Measurements from ENCODE around the gene HMGB3.
"Not testable (repeated sequence)": the region's sequence is repeated elsewhere in the genome, so short reads cannot be mapped to it uniquely, and the experiment has no call there.

Gene HMGB3

DNA sequence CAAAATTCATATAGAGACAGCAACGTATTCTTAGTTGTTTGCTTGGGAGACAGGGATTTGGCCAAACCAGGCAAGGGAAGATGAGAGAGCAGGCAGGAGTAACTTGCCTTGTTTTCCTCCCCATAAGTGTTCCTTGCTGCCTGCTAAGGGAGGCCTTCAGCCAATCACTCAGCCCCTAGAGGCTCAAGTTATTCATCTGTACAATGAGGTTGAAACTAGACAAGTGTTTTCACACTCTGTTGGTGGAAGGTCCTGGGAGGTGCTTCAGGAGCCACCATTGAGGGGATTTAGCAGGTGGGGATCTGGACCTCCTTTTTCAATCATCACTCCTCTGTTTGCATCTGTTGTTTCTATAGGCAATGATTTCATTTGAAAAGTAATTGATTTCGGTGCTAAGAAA is 23.6 kb upstream of the HMGB3 start:
- Histone ChIP-seq H3K9me3 (no peaks in the 10 kb centered on the region), H3K36me3 (no peaks in the 10 kb centered on the region), H3K27me3 (no peaks in the 10 kb centered on the region), H3K4me1 (no peaks in the 10 kb centered on the region), H3K4me3 (ENCODE audit: low read depth, low read length) (no peak overlapping the region)
- no peak for DNase-seq
- TF ChIP-seq, protein P1, sequence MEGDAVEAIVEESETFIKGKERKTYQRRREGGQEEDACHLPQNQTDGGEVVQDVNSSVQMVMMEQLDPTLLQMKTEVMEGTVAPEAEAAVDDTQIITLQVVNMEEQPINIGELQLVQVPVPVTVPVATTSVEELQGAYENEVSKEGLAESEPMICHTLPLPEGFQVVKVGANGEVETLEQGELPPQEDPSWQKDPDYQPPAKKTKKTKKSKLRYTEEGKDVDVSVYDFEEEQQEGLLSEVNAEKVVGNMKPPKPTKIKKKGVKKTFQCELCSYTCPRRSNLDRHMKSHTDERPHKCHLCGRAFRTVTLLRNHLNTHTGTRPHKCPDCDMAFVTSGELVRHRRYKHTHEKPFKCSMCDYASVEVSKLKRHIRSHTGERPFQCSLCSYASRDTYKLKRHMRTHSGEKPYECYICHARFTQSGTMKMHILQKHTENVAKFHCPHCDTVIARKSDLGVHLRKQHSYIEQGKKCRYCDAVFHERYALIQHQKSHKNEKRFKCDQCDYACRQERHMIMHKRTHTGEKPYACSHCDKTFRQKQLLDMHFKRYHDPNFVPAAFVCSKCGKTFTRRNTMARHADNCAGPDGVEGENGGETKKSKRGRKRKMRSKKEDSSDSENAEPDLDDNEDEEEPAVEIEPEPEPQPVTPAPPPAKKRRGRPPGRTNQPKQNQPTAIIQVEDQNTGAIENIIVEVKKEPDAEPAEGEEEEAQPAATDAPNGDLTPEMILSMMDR (IDR thresholded peaks at IDR 0.05; ENCODE audit: low read depth, low read length), result no peak

DNA sequence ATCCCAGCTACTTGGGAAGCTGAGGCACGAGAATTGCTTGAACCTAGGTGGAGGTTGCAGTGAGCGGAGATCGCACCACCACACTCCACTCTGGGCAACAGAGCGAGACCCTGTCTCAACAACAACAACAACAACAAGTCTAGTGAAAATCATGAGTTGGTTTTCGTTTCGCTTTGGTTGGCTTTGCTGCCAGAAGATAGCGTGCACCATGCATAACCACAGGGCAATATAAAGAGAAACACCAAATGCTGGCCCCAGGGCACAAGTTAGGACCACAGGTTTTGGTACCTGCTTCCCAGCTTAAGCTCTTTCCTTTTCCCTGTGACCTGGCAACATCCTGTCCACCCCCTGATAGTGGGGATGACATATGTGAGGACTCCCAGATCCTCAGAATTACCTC is 21.5 kb upstream of the HMGB3 start:
- no peak overlapping the region for H3K4me3 ChIP-seq (ENCODE audit: low read depth, low read length)
- H3K4me1 ChIP-seq, result no peaks in the 10 kb centered on the region
- TF ChIP-seq, protein P1 (IDR thresholded peaks at IDR 0.05; ENCODE audit: low read depth, low read length), result no peak
- no peaks in the 10 kb centered on the region for H3K27me3 ChIP-seq
- no peaks in the 10 kb centered on the region for H3K9me3 ChIP-seq
- no peak for DNase-seq
- no peaks in the 10 kb centered on the region for H3K36me3 ChIP-seq

GRCh38 chrX:150964416-150964815 is 18.7 kb upstream of the HMGB3 start:
- not testable (repeated sequence) for H3K9me3 ChIP-seq; H3K36me3 ChIP-seq; H3K4me1 ChIP-seq; H3K27me3 ChIP-seq; DNase-seq; H3K4me3 ChIP-seq (ENCODE audit: low read depth, low read length)

DNA sequence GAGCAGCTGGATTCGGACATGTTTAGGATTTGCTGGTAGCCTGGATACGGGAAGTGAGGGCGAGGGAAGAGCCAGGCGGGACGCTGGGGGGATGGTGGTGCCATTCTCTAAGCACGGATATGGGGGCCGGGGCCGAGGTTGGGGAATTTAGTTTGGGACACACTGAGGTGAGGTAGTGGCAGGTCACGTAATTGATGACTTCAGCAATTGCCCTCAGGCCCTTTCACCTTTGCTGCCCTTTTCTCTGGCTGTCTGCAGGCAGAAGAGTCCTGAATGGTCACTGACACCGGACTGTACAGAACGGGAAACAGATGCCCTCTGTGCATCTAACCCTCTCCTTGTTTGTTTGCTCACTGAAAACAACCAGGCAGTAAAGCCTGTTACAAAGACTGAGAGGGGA is 16.9 kb upstream of the HMGB3 start:
- Histone ChIP-seq H3K36me3 (no peaks in the 10 kb centered on the region), H3K9me3 (no peaks in the 10 kb centered on the region), H3K27me3 (no peaks in the 10 kb centered on the region), H3K4me1 (no peaks in the 10 kb centered on the region), H3K4me3 (ENCODE audit: low read depth, low read length) (no peak overlapping the region)
- no peak for DNase-seq
- TF ChIP-seq, protein P1 (IDR thresholded peaks at IDR 0.05; ENCODE audit: low read depth, low read length), result no peak

DNA sequence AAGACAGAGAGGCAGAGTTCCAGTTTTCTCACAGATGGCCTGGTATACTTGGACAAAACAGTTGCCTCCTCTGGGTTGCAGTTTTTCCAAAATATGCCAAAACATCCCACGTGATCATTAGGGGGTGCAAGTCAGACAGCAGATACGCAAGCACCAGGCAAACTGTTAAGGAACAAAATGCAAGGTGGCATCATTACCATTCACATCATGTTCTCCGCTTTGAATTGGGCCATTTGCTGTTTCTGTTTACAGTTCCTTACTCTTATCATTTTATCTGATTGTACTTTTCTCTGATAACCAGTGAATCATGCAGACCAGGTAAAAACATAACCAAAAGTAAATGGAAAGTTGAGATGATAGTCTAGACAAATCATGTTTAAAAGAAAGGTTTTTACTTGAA is 16.4 kb upstream of the HMGB3 start:
- no peak overlapping the region for H3K4me3 ChIP-seq (ENCODE audit: low read depth, low read length)
- H3K4me1 ChIP-seq, result no peaks in the 10 kb centered on the region
- no peak for DNase-seq
- TF ChIP-seq, protein P1 (IDR thresholded peaks at IDR 0.05; ENCODE audit: low read depth, low read length), result no peak
- H3K27me3 ChIP-seq, result no peaks in the 10 kb centered on the region
- H3K9me3 ChIP-seq, result no peaks in the 10 kb centered on the region
- no peaks in the 10 kb centered on the region for H3K36me3 ChIP-seq

DNA sequence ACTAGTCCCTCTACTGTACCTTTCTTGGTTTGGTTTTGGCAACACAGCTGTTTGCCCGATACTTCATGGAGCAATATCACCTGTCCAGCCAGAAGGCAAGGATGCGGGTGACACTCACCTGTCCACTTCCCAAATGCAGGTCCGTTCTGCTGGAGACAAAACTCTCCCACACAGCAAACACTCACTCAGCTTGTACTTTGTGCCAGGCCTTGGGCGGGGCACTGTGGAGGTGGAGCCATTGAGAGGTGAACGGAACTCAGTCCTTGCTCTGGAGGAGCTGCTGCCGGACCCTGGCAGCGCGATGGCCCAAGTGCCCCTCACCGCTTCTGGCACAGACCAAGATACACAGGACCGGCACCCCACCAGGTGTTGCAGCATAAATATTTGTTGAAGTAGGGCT is 15.3 kb upstream of the HMGB3 start:
- TF ChIP-seq, protein P1 (IDR thresholded peaks at IDR 0.05; ENCODE audit: low read depth, low read length), result no peak
- Histone ChIP-seq H3K4me1 (no peaks in the 10 kb centered on the region), H3K27me3 (no peaks in the 10 kb centered on the region), H3K4me3 (ENCODE audit: low read depth, low read length) (no peak overlapping the region), H3K36me3 (no peaks in the 10 kb centered on the region), H3K9me3 (no peaks in the 10 kb centered on the region)
- no peak for DNase-seq
